Activated T-cell treated with anti-CD3 and anti-CD28 coated beads, Interleukin-2, amount 50 U/mL, for 72 hours (primary cell): ENCODE results near the gene OR13J1. TPM values are rescaled to one million over a fixed set of nuclear protein-coding genes. Genes with fewer than 3 reads are reported as not detected.
A peak's percentile ranks its signal among the peaks of the same experiment; 100 is the strongest.
"Not testable (repeated sequence)": the region's sequence is repeated elsewhere in the genome, so short reads cannot be mapped to it uniquely, and the experiment has no call there.

Source experiments
- ATAC-seq, 2 donors: fragments of 150-1000 bp; cut with Tn5 transposase; replicated peaks in 1 of 2; 2 replicates each; pipeline ENCODE4 v1.10.0; 2021; ENCODE audit warnings: moderate library complexity in 2 of 2, mild to moderate bottlenecking in 1 of 2
- DNase-seq, 2 donors: peaks; one replicate each; pipeline ENCODE4 v3.0.0; 2021 to 2022; ENCODE audit warnings: mixed read lengths in 1 of 2
- H3K27ac Mint-ChIP-seq: one replicate; pipeline ENCODE4 v1.8.0; 2022; ENCODE audit warnings: mild to moderate bottlenecking, moderate library complexity, mixed read lengths
- H3K27me3 Mint-ChIP-seq: one replicate; pipeline ENCODE4 v1.8.0; 2022; ENCODE audit warnings: low read depth, mixed read lengths
- H3K36me3 Mint-ChIP-seq, 2 donors: one replicate each; pipeline ENCODE4 v1.8.0; 2022; ENCODE audit warnings: mixed read lengths in 2 of 2, mild to moderate bottlenecking in 1 of 2; ENCODE audit not compliant: insufficient read depth in 2 of 2
- H3K4me1 Mint-ChIP-seq: one replicate; pipeline ENCODE4 v1.8.0; 2022; ENCODE audit warnings: low read depth, mixed read lengths
- H3K4me3 Mint-ChIP-seq, 2 donors: one replicate each; pipeline ENCODE4 v1.8.0; 2022; ENCODE audit warnings: mild to moderate bottlenecking in 2 of 2, mixed read lengths in 2 of 2, moderate library complexity in 2 of 2
- H3K9me3 Mint-ChIP-seq, 2 donors: one replicate each; pipeline ENCODE4 v1.8.0; 2022; ENCODE audit warnings: mixed read lengths in 2 of 2
- total RNA-seq, 2 donors: library from RNA; stranded (reverse); gene quantifications; one replicate each; pipeline ENCODE4 v1.2.3, GENCODE V29; 2022

The OR13J1 gene
- total RNA-seq, 2 donors from 2014 or later: not detected

DNA sequence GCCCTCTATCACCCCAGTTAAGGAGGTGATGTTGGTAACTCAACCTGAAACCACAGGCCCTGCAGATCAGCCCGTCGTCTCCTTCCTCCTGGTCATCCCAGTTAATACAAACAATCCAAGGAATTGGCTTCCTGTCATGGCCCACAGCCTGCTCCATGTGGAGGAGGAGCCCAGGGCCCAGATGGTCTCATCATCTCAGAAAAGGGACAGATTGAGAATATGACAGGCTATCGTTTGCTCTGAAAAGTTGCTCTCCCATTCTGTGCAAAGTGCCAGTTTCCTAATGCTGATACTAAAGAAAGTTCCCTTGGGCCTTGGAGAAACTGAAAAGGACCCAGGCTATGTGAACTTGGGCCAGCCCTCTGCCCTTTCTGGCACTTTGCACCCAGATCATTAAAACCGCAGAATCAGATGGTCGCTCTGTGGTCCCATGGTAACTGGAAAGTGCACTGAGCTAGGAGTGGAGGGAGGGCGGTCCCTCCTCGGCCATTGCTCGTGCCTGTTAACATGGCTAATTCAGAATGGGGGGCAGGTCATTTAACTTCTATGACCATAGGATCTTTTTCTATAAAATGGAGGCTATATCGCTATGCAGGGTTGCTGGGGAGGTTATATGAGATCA is 38.4 kb upstream of the OR13J1 start:
- Mint-ChIP-seq H3K27me3 (no peaks in the 10 kb centered on the region), H3K9me3 (no peaks in the 10 kb centered on the region), H3K36me3 (no peaks in the 10 kb centered on the region), H3K27ac (no peak overlapping the region), H3K4me1 (peaks cover 38% of the 10 kb centered on the region), H3K4me3 (no peak overlapping the region)
- ATAC-seq: no peak
- DNase-seq: no peak

DNA sequence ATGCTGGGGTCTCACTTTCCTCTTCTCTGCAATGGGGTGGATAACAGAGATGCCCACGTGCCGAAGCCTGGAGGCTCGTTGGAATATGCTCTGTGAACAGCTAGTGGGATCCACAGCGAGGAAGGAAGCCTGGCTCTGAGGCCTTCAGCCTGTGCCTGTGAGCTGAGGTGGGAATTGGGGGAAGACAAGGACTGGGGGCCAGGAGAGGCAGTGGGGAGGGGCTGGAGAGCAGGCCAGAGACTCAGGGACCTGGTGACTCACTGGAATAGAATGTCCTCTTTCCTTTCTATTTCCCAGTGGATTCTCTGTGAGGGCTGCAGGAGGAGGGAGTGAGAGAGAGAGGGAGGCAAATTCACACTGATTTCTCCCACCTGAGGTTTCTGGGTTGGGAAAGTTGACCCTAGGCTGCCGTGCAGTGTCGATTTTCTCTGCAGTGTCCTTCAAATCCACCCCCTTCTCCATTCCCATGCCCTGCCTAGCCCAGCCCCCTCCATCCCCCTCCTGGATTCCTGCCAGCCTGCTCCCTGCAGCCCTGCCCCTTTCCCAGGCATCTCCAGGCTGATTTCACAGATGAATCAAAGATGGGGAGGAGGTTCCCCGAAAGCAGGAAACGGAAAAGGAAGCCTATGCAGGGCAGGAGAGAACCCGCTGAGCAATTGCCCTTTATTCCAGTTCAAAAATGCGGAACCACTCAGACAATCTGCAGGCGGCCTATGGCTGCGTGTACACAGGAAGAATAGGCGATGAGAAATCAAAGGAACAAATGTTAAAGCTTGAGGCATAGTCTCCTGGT is 37.7 kb upstream of the OR13J1 start:
- no peaks in the 10 kb centered on the region for H3K27me3 Mint-ChIP-seq
- DNase-seq (no peak), ATAC-seq (no peak)
- no peak overlapping the region for H3K27ac Mint-ChIP-seq
- no peaks in the 10 kb centered on the region for H3K36me3 Mint-ChIP-seq
- no peaks in the 10 kb centered on the region for H3K9me3 Mint-ChIP-seq
- no peak overlapping the region for H3K4me3 Mint-ChIP-seq
- H3K4me1 Mint-ChIP-seq: peaks cover 38% of the 10 kb centered on the region

DNA sequence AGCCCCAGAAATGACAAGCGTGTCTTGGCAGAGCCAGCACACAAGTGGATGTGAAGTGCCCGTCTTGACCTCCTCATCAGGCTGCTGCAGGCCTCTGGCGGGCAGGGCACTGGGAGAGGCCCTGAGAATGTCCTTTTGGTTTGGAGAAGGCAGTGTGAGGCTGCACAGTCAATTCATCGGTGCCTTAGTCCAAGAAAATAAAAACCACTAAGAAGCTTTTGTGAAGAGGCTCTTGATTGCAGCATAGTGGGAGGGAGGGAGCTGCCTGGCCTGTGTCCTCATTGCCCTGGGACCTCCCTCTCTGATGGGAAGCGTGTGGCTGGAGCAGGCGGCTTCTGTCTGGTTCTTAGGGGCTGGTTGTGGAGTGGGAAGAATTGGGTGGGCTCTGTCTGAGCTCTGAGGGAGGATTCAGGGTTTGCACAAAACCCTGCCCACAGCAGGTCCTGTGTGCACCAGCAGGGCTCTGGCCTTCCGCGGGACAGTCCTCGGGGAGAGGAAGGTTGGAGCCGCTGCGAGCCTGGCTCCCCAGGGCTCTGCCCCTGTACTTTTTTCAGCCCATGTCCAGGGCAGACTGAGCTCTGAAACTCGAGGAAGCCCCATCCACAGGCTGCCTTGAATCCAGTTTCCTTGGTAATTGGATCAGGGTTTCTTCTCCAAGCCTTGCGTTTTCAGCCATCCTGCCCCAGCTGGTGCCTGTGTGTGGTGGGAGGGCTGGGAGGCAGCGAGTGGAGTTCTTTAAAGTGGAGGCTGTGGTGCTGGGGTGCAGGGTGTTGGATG is 36.9 kb upstream of the OR13J1 start:
- no peaks in the 10 kb centered on the region for H3K27me3 Mint-ChIP-seq
- H3K4me1 Mint-ChIP-seq: peaks cover 38% of the 10 kb centered on the region
- no peak overlapping the region for H3K27ac Mint-ChIP-seq

DNA sequence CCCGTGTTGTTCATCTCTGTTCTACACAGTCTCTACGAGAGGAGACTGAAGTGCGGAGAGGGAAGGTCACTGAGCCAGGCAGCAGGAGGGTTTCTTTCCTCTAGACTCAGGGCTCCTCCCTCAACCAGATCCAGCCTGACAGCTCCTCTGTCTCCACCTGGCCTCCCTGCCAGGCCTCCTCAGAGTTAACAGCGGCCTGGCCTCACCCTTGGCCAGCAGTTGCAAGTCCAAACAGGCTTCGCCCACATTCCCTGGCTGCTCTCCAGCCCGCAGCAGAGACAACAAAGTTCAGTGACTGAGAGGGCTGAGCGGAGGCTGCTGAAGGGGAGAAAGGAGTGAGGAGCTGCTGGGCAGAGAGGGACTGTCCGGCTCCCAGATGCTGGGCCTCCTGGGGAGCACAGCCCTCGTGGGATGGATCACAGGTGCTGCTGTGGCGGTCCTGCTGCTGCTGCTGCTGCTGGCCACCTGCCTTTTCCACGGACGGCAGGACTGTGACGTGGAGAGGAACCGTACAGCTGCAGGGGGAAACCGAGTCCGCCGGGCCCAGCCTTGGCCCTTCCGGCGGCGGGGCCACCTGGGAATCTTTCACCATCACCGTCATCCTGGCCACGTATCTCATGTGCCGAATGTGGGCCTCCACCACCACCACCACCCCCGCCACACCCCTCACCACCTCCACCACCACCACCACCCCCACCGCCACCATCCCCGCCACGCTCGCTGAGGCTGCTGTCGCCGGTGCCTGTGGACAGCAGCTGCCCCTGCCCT is 35.9 kb upstream of the OR13J1 start, which contains the start of gene HRCT1:
Gene HRCT1, plus strand, starts transcription at position 291 of the 768 bp plus-strand sequence. Its CDS starts 86 bp downstream, at position 377.
- Mint-ChIP-seq H3K36me3 (no peaks in the 10 kb centered on the region), H3K27me3 (no peaks in the 10 kb centered on the region), H3K27ac (no peak within 1 kb of the TSS), H3K4me3 (no peak within 1 kb of the TSS), H3K4me1 (peaks cover 35% of the 10 kb centered on the region), H3K9me3 (no peaks in the 10 kb centered on the region)
- ATAC-seq: no peak
- DNase-seq: no peak

More for the DNA sequence above, 36.9 kb upstream of the OR13J1 start:
- DNase-seq: no peak
- ATAC-seq: no peak
- Mint-ChIP-seq H3K9me3 (no peaks in the 10 kb centered on the region), H3K4me3 (no peak overlapping the region), H3K36me3 (no peaks in the 10 kb centered on the region)

DNA sequence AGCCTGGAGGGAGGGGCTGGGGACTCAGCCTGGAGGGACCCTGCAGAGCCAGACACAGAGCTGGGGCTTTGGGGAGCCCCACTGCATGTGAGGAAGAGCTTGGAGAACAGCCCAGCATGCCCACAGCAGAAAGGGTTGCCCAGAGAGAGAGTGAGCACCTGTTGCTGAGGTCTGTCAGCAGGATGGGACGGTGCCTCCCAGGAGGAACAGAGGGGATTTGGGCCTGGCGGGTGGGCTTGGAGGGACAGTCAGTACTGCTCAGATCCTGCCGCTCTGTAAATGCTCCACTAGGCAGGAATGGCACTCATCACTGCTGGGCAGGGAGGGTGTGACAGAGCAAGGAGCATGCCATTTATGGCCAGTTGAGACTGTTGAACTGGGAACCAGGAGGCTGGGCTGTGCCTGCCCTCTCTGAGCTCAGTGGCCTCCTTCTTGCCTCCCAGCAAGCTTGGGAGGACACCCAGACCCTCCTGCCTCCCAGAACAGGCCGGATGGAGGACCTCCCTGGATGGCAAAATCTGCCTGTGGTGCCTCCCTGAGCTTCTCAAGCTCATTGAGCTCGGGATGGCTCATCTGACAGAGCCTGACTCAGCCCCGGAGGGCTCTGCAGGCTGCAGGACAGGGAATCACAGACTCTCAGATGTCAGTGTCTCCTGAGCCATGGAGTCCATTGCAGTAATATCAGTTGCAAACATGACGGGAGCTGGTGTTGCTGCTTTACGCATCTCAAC is 35.0 kb upstream of the OR13J1 start:
- no peak overlapping the region for H3K27ac Mint-ChIP-seq
- H3K27me3 Mint-ChIP-seq: no peaks in the 10 kb centered on the region
- DNase-seq (no peak), ATAC-seq (no peak)
- H3K36me3 Mint-ChIP-seq: no peaks in the 10 kb centered on the region
- H3K9me3 Mint-ChIP-seq: no peaks in the 10 kb centered on the region
- H3K4me3 Mint-ChIP-seq: no peak overlapping the region
- H3K4me1 Mint-ChIP-seq: peaks cover 27% of the 10 kb centered on the region

DNA sequence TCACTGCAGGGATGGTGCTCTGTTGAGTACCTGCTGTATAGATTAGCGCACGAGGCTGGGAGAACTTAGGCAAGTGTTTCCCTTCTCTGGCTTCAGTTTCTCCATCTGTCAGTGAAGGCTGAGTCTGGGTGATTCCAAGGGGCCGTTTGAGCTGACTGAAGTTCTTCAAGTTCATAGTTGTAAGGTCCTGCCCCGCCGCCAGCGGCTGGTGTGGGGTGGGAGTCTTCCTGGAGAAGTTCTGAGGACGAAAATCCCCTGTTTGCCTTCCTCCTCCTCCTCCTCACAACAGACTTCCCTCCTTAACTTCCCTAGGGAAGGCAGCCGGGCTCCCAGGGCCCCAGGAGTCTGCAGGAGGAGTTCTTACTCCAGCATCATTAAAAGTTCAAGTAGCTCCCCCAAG is 34.1 kb upstream of the OR13J1 start:
- Mint-ChIP-seq H3K9me3 (no peaks in the 10 kb centered on the region), H3K36me3 (no peaks in the 10 kb centered on the region), H3K4me1 (peaks cover 20% of the 10 kb centered on the region), H3K27ac (no peak overlapping the region), H3K4me3 (no peak overlapping the region), H3K27me3 (no peaks in the 10 kb centered on the region)
- DNase-seq: no peak
- no peak for ATAC-seq

DNA sequence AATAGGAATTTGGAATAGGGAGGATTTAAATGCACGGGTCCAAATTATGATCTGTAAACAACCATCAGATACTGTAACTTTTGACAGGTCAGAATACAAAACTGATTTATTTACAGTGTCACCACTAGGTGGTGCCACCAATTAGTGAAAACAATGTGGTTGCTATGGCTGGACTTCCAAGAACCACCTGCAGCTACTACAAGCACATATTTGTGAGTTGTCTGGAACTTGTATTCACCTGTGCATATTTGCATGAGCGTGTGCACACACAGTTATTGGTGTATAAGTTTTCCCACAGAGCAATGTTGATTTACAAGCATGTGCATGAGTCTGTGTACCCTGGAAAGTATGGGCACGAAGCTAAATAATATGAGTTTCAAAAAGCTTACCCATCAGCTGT is 32.8 kb upstream of the OR13J1 start:
- Mint-ChIP-seq H3K4me1 (peaks cover 8% of the 10 kb centered on the region), H3K36me3 (no peaks in the 10 kb centered on the region), H3K27me3 (no peaks in the 10 kb centered on the region), H3K4me3 (no peak overlapping the region), H3K27ac (no peak overlapping the region), H3K9me3 (no peaks in the 10 kb centered on the region)
- peak; percentile 43 to 59 for ATAC-seq
- peak in 1 of 2 donors; percentile 28 for DNase-seq

DNA sequence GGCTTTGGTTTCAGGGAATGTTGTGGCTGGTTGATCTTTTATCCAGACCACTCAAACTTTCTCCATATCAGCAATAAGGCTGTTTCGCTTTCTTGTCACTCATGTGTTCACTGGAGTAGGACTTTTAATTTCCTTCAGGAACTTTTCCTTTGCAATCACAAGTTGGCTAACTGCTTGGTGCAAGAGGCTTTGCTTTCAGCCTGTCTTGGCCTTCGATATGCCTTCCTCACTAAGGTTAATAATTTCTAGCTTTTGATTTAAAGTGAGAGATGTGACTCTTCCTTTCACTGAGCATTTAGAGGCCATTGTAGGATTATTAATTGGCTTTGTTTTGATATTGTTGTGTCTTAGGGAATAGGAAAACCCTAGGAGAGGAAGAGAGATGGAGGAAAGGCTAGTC is 28.8 kb upstream of the OR13J1 start:
- Mint-ChIP-seq H3K27me3 (peaks cover 5% of the 10 kb centered on the region), H3K9me3 (no peaks in the 10 kb centered on the region), H3K4me3 (no peak overlapping the region), H3K4me1 (no peaks in the 10 kb centered on the region), H3K36me3 (no peaks in the 10 kb centered on the region), H3K27ac (no peak overlapping the region)
- DNase-seq (no peak), ATAC-seq (no peak)

DNA sequence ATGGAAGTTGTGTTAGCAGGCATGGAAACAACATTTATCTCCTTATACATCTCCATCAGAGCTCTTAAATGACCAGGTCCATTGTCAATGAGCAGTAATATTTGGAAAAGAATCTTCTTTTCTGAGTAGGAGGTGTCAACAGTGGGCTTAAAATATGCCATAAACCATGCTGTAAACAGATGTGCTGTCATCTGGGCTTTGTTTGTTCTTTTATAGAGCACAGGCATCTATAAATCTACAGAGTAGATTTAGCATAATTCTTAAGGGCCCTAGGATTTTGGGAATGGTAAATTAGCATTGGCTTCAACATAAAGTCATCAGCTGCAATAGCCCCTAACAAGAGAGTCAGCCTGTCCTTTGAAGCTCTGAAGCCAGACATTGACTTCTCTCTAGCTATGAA is 28.1 kb upstream of the OR13J1 start:
- Mint-ChIP-seq H3K4me3 (no peak overlapping the region), H3K36me3 (no peaks in the 10 kb centered on the region), H3K27me3 (peaks cover 5% of the 10 kb centered on the region), H3K4me1 (no peaks in the 10 kb centered on the region), H3K9me3 (no peaks in the 10 kb centered on the region), H3K27ac (no peak overlapping the region)
- ATAC-seq (no peak), DNase-seq (no peak)

DNA sequence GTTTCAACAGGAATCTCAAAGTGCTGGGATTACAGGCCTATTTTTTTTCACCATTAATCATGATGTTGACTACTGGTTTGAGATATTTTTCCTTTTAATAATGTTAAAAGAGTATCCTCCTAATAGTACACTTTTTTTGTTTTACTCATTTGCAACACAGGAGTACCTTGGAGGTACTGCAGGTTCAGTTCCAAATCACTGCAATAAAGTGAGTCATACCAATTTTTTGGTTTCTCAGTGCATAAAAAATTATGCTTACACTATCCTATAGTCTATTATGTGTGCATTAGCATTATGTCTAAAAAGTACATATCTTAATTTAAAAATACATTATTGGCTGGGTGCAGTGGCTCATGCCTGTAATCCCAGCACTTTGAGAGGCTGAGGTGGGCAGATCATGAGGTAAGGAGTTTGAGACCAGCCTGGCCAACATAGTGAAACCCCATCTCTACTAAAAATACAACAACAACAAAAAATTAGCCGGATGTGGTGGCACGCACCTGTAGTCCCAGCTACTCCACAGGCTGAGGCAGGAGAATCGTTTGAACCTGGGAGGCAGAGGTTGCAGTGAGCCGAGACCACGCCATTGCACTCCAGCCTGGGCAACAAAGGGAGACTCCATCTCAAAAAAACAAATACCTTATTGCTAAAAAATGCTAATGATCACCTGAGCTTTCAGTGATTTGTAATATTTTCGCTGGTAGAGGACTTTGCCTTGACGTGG is 27.3 kb upstream of the OR13J1 start:
- not testable (repeated sequence) for ATAC-seq, H3K27me3 Mint-ChIP-seq, H3K4me3 Mint-ChIP-seq, H3K27ac Mint-ChIP-seq, H3K4me1 Mint-ChIP-seq, DNase-seq, H3K36me3 Mint-ChIP-seq, H3K9me3 Mint-ChIP-seq

DNA sequence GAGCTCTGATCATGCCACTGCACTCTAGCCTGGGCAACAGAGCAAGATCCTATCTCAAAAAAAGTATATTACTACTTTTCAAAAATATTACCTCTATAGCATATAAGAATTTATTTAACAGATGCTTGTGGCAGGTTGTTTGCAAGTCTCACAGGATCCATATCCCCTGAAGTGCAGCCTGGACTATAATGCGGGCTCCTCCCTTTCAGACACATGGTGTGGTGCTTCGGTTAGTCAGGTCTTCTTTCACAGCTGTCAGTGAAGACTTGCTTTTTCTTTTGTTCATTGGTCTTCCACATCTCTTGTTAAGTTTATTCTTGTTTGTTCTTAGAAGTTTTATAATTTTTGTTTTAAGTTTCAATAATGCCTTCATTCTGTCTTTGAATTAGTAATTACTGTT is 26.4 kb upstream of the OR13J1 start:
- ATAC-seq: no peak
- Mint-ChIP-seq H3K4me3 (no peak overlapping the region), H3K4me1 (no peaks in the 10 kb centered on the region), H3K9me3 (no peaks in the 10 kb centered on the region), H3K27me3 (peaks cover 13% of the 10 kb centered on the region), H3K27ac (no peak overlapping the region), H3K36me3 (no peaks in the 10 kb centered on the region)
- no peak for DNase-seq

DNA sequence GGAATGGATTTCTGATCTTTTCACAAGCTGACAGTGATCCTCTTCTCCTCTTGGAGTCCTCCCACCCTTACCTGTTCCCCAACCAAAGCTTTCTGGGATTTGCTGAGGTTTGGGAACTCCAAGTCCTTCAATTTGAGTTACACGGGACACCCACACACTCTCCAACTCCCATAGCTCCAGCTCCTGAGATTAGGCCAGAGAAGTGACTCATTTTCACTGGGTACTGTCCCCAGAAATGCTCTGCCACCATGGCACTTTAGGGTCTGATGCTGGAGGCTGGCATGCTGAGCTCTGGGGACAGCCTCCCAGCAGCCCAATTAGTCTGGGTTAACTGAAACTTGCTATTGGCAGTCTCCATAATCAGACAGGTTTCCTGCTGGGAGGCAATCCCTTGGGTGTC is 21.9 kb upstream of the OR13J1 start:
- Mint-ChIP-seq H3K4me1 (no peaks in the 10 kb centered on the region), H3K36me3 (no peaks in the 10 kb centered on the region), H3K4me3 (no peak overlapping the region), H3K27ac (no peak overlapping the region), H3K9me3 (no peaks in the 10 kb centered on the region), H3K27me3 (peaks cover 15% of the 10 kb centered on the region)
- no peak for DNase-seq
- no peak for ATAC-seq
